Activated T-helper 1 cell treated with Interleukin-2 at 50 U/mL for 16 hours (primary cell): ENCODE results near the gene XCR1.
"Not testable (repeated sequence)": the region's sequence is repeated elsewhere in the genome, so short reads cannot be mapped to it uniquely, and the experiment has no call there.

Source experiments
- DNase-seq: peaks from one replicate; pipeline ENCODE4 v3.0.0-alpha.2; 2020; ENCODE audit warnings: low read depth

Gene XCR1

DNA sequence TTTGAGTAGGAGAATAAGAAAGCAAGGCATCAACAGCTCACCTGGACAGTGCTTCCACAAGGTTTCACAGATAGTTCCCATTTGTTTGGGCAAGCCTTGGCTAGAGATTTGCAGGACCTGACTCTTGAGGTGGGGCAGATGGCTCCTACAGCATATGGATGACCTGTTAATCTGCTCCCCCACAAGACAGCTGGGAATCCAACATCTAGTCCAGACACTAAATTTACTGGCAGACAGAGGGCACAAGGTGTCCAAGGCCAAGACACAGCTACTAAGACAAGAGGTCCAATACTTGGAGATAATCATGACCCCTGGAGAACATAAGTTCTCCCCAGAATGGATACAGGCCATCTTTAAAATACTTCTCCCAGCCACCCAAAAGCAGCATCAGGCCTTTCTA, 23.6 kb downstream of the XCR1 start:
- not testable (repeated sequence) for DNase-seq

DNA sequence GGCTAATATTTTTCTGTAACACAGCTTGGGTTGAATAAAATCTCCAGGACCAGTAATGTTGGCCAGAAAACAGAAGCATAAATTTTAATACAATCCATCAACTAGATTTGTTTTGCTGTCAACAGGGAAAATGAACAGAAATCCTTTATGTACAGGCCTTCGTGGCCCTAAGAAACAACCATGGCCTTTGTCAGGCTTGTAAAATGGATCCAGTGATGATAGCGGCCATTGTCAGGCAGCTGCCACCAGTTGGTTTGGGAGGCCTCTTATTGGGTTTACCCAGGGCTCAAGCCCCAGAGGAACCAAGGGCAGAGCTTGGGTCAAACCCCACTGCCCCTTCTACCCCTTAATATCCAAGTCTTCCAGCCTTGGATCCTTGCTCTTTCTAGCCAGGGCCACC, 26.1 kb downstream of the XCR1 start:
- no peak for DNase-seq

DNA sequence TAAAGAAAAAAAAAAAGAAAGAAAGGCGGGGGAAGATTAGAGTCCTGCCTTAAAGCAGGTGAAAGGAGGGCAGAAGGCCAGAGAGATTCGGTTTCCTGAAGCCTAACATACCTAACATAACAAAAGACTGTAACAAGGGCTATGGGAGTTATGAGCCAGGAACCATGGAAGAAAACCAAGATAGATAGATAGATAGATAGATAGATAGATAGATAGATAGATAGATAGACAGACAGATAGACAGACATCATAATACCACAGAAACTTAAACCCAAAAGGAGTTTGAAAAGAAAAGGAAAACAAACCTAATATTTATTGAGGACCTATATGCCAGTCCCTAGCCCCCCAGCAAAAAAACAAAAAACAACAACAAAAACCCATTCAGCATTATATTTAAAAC, 29.3 kb downstream of the XCR1 start:
- no peak for DNase-seq

DNA sequence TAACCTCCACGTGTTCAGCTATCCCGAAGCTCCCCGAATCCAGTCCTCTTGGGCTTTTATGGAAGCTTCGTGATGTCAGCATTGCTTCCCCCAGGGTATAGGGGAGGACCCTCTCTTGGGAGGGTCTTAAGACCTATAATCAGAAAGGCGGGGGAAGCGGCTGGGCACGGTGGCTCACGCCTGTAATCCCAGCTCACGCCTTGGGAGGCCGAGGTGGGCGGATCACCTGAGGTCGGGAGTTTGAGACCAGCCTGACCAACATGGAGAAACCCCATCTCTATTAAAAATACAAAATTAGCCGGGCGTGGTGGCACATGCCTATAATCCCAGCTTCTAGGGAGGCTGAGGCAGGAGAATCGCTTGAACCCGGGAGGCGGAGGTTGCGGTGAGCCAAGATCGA, 29.8 kb downstream of the XCR1 start:
- not testable (repeated sequence) for DNase-seq

DNA sequence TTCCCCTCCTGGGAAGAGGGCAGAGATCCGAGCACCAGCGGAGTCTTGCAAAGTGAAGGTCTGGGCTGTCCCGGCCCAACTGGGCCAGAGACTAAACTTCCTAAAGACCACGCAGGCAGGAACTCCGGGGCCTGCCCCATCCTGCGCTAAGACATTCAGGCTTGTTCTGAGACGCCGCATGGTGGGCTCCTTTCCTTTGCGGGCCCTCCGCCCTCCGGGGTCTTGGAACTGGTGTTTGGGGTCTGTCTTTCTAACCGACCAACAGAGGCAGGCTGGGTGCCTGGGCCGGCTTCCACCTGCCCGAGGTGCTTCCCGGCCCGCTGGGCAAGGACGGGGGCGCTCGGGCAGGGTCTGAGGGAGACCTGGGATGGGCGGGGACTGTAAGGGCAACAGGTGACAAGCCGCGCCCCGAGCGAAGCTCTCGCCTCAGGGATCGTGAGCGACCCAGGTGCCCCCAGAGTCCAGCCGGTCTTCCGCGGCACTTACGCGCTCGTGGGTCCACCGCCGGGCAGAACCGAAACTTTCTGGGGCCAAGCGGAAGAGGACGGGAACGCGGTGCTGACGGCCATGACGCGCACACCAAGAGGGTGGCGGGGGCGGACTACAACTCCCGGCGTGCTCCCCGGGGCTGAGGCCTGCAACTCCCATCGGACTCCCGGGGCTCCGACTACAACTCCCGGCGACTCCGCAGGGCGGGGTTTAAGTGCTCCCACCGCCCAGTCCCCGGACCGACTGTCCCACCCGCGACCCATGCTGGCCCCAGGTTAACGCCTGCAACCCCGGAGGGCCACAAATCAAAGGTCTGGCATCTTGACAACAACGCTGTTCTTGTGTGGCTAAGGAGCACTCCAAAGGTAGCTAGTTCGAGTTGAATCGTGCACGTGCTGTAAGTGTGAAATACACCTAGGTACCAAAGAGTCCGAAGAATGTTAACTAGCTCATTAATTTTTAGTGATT, 31.8 kb downstream of the XCR1 start, which contains the start of gene FYCO1:
Gene FYCO1 (minus strand): TSS at position 589 of the 957 bp plus-strand sequence. CDS start 10,914 bp downstream, outside the sequence.
- peak; percentile 75 for DNase-seq

DNA sequence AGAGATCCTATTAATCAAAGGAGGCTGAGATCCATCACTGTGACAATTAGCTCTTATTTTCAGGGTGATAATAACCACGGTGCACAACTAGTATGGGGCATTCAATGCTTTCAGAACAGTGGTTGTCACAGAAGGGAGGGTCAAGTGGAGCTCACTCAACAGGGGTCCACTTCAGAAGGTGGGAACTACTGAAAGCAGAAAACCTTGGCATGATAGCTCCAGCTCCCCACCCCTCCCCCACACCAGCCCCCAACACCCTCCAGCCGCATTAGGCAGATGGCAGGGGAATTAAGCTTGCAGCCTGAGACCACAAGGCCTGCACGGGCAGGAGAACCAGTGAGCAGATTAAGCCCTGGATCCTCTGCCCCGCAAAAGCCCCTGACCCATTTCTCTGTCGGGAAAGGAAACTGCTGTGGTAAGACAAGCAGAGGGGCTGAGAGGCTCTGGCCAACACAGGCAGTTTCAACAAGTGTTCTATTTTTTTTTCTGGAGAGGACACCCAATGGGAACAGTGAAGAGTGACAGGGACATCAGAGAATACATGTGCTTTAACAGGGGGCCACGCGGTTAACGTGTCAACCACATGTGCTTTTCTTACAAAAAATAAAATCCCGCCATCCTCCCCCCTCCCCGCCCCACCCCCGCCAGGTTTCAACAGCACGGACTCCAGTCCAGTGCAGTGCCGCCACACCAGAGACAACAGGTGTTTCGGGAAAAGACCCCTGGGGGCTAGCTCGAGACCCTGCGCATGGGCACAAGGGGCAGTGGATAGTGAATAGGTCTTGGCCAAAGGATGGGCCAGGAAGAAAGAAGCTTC, 32.7 kb downstream of the XCR1 start:
- peak; percentile 30 for DNase-seq

DNA sequence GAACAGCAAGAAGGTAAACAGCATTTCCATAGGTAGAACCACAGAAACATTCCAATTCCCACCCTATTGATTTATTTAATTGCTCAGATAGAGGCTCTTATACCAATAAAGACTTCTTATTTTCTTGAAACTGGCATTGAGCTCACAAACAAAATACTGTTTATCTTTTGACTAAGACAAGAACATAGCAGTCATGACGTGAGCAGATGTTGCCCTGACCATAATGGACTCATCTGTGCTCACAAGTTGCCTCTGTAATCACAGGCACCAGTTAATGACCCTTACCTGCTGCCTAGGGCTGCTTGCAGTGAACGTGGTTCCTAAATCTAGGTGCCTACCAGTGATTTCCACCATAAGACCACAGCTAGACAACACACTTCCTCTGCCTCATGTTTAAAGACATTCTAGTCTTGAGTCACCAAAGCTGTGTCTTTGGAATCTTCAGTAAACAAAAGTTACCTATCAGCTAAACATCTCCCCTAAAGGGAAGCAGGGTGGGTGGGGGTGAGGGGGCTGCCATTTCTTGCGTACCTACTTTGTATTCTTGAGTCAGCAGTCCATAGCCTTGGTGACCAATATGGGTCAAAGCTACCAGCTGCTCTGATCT, 33.8 kb downstream of the XCR1 start:
- peak; percentile 12 for DNase-seq

DNA sequence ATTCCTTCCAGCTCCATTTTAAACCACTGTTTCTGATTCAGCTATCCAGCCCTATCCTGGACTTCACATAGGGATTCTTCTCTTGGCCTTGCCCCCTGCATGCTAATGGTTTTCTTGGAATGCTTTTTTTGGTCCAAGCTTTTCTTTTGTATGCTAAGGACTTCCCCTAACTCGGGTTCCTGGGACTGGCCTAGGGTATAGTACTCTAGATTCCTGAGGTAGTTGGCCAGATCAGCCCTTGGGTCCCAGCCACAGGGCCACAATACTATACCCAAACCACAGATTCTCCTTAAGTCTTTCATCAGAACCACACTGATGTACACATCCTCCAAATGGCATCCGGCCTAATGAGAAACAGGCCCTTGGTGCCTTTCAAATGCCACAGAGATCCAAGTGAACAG, 34.5 kb downstream of the XCR1 start:
- DNase-seq: no peak

DNA sequence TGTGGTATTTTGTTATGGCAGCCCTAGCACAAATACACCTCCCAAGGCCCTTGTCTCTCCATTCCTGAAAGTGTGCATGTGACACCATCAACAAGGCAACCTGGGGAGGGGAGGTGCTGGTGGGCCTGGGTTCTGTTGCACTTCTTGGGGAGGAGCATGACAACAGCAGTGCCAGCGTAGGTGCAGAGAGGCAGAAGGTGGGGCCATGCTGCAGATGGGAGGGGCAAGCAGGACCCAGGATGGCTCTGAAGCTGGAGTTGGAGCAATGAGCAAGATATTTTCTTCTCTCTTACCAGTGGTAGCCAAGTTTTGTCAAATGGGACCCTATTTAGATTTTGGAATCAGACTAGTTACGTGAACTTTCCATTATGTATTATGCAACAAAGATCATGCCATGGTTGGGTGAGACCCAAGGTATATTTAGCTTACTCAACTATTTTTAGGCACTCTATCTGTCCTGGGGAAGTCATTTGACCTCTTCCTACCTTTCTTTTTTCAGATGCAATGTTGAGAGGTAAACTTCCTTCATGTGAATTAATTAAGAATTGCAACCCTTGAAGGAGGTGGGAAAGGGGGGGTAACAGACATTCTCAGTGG, 35.1 kb downstream of the XCR1 start:
- DNase-seq: no peak

DNA sequence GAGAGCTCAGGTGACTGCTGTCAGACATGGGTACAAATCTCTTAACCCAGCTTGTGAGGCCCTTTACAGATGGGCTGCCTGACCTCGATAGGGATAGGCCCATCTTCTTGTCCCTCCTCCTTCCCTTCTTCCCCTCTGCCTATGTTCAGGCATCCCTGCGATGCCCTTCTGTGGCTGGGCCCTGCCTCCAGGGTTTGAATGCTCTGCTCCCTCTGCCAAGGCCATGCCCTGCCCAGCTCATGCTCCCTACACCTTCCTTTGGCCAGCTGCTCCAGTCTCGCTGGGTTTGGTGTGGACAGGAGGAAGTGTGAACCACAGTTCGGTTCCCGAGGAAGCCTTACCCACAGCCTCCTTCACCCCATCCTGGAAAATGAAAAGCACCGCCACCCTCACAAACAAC, 35.9 kb downstream of the XCR1 start:
- DNase-seq: no peak

DNA sequence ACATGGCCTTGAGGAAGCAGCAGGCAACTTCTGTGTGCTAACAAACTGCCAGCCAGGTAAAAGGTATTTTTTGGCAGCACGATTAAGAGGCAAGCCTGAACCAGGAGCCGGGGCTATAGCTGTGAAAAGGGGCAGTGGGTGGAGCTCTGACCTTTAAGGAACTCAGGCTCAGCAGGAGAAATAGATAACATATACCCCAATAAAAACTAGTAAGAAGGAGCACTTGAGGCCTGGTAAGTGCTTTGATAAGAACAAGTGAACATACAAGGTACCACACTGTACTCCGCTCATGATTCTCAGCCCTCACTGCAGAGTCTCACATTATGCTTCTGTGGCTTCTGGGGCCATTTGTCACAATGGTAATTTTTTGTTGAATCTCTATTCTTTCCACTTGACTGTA, 37.1 kb downstream of the XCR1 start:
- no peak for DNase-seq

DNA sequence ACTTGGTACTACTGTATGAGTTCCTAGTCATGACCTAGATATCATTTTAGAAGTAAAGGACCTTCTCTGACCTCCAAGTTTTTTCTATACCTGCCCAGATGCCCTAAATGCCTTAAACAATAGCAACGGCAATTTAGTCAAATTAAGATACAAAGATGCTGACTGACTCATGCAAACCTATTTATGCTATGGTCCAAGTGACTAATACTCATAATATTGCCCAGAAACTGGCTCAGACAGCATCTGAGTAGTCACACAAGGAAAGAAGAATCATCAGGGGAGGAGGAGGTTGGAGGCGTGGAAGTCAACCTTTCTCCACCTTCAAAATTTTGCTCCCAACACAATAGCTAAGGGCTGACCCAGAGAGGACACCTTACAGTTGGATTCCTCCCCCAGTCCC, 38.5 kb downstream of the XCR1 start:
- DNase-seq: no peak

DNA sequence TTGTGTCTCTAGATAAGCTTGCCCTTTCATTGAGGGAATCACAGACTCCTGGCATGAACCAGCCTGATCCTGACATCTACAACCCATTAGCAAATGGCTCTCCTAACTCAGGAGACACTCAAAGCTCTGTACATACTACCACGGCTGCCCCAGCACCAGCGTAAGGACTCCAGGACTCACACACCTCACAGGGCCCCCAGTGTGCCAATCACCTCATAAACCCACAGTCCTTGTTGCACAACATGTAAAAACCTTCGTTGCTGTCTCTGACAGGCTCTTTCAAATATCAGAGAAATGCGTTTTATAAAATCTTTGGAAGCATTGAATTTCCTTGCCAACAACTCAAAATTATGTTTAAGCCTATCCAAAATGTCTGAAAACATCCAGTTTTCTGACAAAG, 38.9 kb downstream of the XCR1 start:
- no peak for DNase-seq

DNA sequence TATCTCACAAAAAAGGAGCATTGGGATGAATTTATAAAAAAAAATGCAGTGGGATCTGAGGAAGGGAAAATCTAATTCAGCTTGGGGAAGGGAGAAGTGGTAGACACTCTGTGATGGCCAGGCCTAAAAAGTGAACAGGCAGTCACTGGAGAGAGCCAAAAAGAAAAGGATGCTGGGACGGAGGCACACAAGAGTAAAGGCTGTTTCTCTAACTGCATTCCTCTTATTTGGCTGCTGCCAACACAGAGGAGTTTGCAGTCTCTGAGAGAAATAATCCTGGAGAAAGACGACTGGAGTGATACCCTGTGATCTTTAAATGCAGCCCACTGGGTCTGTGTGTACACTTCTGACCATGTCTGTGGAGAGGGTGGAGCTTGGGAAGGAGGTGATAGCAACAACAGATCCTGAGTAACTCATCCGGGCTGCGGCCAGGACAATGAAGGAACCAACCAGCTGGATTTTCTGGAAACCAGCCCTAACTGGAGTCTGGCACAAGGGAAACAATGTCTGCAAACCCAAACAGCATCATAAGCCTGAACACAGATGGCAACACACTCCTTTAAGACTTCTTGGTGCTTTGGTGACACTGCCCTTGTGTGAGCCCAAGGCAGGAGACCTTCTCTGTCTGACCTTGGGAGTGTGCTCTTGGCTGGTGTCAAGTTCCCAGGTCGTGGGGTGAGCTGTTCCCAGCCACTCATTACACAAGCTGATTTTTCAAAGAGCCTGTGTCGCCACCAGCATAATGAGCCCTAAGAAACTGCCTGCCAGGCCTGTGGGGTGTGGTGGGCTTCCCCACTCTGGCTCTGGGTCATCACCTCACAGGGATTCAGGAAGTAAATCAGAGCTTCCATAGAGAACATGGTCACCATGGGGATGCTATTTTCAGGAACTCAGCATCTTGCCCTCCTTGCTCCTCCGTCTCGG, 39.7 kb downstream of the XCR1 start:
- DNase-seq: no peak

DNA sequence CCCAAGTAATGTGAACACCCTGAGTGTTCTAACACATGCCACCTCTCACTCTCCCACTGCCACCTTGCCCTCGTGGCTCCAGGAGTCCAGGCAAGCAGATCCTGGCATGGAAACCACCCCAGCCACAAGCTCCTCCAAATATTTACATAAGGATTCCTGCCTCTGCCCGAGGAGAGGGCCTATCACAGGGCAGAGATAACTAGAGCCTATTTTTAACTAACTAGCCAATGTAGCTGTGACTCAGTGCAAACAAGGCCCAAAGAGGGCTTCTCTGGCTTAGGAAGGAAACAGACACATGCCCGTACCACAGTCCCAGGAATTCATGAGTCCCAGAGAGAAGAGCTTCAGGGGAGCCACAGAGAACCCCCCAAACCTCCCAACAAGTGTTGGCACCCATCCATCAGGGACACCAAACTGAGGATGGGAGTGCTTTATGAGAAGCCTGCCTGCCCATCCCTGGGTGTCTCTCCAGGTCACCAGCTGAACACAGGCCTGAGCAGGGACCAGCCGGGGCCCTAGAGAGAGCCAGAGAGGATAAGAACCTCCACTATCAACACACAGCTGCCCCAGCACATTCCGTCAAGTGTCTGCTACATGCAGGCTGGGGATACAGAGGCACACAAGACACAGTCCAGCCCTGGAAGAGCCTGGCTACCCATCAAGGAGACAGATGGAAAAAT, 40.8 kb downstream of the XCR1 start:
- DNase-seq: no peak

DNA sequence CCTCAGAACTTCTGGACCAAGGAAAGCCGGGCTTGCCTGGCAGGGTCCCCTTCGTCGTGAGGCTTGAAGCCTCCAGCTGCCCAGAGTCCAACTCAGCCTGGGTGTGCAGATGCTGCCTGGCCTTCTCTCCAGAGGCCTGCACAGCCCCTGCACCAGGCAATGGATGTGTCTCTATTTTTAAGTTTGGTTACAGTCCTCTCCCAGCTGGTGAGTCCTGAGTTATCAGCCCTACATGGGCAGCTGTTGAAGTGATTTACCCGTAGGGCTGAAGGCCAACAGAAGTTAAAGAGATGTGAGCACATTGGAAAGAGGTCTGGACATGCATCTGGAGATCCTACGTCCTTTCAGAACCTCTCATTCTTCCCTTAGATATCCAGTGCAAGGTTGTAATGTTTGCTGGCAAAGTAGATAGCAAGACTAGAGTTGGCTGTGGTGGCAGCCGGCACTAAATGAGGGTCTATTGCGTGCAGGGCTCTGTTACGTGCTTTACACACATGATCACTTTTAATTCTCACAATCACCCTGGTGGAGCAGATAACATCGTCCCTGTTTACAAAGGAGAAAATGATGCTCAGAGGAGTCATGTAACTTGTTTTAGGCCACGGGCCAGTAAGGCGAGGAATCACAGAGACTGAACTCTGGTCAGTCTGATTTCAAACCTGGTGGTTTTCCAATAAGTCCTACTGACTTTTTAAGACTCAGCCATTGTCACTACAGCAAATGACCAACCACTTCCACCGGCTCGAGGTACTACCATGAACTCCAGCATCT, 41.6 kb downstream of the XCR1 start:
- no peak for DNase-seq

DNA sequence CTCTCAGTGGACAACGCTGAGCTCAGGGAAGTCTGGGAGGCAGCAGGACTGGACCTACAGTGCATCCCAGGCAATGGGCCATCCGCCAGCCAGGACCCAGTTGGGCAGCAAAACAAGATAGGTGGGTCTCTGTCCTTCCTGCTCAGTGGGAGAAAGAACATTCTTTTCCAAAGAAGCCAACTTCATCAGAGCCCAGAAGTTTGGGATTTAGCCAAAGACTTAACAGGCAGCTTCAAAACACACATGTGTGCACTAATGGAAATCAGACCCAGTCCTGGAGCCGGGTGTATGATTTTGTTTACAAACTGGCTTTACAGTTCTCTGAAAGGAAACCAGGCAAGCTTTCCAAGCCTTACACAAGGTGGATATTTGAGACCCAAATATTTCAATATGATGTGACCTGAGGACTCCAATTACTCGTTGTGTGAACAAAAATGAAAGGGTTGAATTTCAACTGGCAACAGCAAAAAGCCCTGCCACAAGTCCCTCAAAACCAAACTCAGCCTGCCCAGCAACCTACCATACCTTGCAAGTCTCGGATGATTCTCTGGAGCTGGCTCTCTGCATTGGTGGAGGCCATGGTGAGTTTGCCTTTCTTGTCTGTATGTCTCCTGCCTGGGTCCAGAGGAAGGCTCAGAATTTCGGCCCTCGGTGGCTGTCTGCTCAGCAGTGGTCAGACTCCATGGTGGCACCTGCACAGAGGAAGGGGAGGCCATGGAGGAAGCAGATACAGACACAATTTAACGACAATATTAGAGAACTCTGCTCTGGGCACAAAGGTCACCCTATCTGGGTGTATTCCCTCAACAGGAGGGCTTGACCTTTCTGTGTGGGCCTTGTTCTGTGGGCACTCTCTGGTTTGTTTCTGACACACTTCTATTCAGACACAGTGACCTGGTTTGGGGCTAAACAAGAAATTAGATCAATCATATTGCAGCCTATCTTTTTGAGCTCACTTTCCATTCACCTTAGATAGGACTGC, 42.7 kb downstream of the XCR1 start:
- no peak for DNase-seq

DNA sequence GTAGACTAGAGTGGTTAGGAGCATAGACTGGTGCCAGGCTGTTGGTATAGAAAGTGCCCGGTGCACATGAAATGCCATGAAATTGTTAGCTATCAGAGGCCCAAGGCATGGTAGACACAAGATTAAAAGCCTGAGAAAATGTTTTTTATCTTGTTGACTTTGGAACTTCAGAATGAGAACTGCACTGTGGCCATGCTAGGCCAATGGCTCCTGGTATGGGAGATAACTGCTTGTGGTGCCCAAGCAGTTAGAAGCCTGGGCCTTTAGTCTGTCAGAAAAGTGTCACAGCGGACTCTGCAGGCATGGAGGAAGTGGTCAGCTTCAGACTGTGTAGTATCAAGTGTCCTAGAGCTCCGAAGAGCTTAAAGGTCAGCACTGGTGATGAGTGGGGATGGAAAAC, 43.5 kb downstream of the XCR1 start:
- no peak for DNase-seq
